GM18505 (cell line): ENCODE data around the gene VCPKMT.
A peak's percentile ranks its signal among the peaks of the same experiment; 100 is the strongest.

Source experiments
- ATAC-seq: cut with Tn5 transposase; IDR thresholded peaks from one replicate; pipeline ENCODE4 v1.9.1; 2021; ENCODE audit not compliant: unreplicated experiment
- POLR2A ChIP-seq: IDR thresholded peaks from 4 replicates; pipeline ENCODE4 v1.6.1; 2011; ENCODE audit warnings: borderline replicate concordance; ENCODE audit not compliant: insufficient read depth, insufficient read length; ENCODE audit errors: extremely low read depth

Gene VCPKMT

DNA sequence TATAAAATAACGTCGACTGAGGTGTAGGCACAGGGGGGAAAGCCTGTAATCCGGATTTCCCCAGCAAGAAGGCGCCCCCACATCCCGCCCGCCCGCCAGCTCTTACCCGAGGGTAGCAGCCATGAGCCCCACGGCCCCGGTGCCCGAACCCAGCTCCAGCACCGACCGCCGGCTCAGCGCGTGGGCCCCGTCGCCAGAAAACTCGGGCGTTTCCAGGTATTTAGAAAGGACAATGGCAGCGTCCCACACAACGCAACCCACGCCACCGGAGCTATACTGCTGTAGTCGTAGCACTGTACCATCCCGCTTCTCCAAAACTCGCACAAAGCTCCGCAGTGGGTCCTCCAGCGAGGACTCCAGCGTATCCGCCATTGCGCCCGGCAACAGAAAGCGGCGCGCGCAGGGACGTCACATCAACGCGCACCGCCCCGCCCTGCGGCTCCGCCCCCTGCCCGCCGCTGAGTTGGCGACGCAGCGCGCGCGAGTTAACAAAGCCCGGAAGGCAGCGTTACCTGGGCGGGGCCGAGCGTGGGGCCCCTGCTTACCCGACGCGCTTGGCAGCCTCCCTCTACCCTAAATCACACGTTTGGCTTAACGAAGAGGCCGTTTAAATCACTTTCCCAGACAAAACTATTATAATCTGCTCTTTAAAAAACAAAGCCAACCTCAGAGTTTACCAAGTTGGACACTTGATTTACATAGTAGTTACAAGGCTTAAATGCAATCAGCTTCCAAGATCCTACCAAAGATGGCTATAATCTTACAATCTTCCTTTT lies at the start of gene VCPKMT:
Gene VCPKMT, minus strand, starts transcription at position 392 of the 776 bp plus-strand sequence. Its CDS starts 20 bp downstream, at position 372.
- peak; percentile 96 for TF ChIP-seq POLR2A
- ATAC-seq, result peak; percentile 96

DNA sequence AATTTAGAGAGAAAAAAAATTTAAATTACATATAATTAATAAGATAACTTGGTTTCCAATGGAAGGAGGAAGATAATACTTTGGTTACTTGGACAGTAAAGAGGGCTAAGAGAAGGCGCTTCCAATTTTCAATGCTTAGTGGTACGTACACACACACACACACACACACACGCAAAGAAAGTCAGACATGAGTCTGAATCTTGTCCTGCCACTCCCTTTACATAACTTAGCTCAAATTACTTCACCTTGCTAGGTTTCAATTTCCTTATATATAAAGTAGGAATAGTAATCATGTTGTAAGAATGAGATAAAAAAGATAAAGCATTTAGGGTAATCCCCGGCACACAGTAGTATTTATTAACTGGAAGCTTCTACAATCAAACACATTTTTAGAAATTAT lies 39.7 kb upstream of the VCPKMT start:
- TF ChIP-seq POLR2A, result no peak
- ATAC-seq, result no peak

DNA sequence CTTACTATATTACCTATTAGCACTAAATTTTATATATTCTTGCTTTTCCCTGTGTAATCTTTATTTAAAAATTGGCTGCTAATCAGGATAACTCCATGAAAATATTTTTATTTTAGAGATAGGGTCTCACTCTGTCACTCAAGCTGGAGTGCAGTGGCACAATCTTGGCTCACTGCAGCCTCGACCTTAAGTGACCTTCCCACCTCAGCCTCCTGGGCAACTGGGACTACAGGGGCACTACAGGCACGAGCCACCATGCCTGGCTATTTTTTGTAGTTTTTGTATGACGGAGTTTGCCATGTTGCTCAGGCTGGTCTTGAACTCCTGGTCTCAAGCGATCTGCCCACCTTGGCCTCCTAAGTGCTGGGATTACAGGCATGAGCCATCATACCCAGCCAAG lies 32.4 kb upstream of the VCPKMT start:
- ATAC-seq, result no peak
- TF ChIP-seq POLR2A, result no peak

DNA sequence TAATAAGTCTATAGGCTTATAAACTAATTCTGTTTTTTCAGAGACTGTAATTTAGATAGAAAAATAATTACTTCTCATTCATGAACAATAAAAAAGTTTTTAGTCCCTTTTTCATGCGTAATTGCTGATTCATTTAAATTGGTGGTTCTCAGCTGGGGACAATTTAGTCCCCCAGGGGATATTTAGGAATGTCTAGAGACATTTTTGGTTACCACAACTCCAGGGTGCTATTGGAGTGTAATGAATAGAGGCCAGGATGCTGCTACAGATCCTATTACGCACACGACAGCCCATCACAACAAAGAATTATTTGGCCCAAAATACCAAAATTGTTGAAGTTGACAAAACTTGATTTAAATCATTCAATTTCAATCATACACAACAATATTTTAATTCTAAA lies 22.8 kb upstream of the VCPKMT start:
- no peak for TF ChIP-seq POLR2A
- no peak for ATAC-seq

DNA sequence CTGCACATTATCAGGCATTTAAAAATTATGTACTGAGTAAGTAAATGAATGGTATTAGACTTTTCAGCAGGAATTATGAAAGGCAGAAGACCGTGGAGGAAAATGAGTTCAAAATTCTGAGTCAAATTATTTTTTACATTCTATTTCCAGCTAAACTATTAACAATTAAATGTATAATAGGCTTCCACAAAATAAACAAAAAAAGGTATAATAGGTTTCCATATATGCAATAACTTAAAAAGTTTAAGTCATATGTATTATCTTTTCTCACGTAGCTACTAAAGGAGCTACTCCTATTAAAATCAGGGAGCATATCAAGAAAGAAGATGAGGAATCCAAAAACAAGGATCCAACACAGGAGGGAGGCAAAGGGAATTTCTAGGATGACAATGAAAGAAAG lies 11.4 kb upstream of the VCPKMT start:
- ATAC-seq, result no peak
- no peak for TF ChIP-seq POLR2A

DNA sequence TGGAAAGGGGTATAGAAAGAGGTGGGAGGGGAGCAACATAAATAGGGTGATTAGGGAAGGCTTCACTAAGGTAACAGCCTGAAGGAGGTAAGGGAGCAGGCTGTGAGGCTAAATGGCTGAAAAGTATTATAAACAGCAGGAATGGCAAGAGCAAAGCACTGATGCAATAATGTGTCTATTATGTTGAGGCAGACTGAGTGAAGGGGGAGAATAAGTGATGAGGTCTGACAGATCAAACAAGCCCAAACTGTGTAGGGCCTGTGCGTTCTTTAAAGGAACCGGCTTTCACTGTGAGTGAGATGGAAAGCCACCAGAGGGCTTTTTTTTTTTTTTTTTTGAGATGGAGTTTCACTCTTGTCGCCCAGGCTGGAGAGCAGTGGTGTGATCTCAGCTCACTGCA lies 6.7 kb upstream of the VCPKMT start:
- no peak for ATAC-seq

DNA sequence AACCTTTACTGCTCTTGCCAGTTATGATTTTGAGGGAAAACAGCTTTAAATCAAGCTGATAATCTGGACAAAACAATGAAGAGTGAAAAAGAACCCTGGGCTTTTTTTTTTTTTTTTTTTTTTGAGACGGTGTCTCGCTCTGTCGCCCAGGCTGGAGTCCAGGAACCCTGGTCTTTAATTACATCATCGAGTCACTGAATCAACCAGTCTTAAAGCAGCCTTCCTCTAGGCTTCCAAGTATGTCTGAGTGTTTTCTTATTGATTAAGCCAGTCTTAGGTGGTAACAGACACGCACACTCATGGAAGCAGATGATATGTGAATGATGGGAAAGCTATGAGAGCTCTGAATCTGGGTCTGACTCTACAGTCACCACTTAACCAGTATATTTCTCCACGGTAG lies 5.9 kb upstream of the VCPKMT start:
- no peak for ATAC-seq
- TF ChIP-seq POLR2A, result no peak

More for the DNA sequence above, 6.7 kb upstream of the VCPKMT start:
- TF ChIP-seq POLR2A, result no peak

DNA sequence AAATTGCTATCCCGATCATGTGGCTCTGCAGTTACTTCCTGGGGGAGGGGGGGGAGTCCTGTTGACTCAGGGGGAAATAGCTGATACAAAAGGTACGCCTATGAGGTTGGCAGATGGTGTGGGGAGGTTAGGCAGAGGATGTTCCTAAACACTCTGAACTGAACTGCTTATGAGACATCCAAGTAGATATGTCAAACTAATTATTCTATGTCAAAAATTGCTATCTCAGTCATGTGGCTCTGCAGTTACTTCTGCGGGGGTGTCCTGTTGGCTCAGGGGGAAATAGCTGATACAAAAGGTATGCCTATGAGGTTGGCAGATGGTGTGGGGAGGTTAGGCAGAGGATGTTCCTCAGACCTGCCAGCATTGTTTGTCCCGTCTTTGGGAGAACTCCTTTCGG lies 5.1 kb upstream of the VCPKMT start:
- no peak for ATAC-seq
- no peak for TF ChIP-seq POLR2A

DNA sequence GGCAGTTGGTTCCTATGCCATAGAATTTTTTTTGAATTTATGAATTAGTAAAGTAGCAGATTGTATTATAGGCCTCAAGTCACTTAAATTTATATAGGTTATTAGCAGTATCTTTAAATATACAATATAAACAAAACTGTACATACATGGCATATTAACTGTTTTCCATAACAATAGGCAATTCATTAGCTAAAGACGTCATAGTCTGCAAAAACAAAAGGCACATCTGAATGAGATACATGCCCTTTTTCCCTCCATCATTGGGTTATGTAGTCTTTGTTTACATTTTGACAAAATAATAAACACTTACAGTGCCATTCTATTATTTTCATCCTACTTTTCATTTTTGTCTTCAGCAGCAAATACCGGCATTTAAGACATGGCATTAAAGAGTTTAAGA lies 1.1 kb upstream of the VCPKMT start:
- no peak for TF ChIP-seq POLR2A
- ATAC-seq, result no peak

DNA sequence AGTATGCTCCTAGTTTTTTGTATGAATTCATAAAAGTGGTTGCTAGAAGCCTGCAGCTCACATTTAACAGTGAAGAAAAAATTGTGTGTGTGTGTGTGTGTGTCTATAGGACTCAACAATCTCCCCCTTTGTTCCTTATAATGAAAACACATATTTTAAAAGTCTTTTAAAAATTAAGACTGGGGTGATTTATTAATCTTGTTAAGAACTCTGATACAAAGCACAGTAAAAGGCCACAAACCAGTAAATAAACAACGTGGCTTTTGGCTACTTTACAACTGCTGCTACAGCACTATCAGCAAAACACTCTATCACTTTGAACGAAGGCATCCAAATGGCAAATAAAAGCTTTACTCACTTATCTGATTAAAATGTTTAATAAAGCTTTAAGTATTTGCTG lies 594 bp upstream of the VCPKMT start:
- no peak for ATAC-seq
- TF ChIP-seq POLR2A, result no peak

DNA sequence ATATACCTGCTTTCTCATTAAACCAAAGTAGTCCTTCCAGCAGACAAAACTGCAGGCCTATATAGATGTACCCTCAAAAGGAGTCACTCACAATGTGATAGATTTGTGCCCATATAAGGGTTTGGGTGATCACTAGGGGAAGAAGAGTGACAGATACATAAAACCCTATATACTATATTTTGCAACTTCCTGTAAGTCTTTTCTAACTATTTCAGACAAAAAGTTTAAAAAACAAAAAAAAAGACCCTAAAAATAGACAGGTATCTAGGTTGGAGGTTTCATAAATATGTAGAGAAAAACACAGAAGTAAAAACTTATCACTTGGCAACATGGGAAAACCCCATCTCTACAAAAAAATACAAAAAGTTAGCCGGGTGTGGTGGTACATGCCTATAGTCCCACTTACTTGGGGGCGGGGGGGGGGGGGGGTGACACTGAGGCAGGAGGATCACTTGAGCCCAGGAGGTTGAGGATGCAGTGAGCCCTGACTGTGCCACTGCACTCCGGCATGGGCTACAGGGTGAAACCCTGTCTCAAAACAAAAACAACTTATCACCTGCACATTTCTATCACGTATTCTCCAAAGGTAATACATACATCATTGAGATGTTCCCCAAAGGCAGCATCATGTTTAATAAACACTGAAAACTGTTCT lies 2.9 kb downstream of the VCPKMT start:
- no peak for TF ChIP-seq POLR2A
- ATAC-seq, result no peak

DNA sequence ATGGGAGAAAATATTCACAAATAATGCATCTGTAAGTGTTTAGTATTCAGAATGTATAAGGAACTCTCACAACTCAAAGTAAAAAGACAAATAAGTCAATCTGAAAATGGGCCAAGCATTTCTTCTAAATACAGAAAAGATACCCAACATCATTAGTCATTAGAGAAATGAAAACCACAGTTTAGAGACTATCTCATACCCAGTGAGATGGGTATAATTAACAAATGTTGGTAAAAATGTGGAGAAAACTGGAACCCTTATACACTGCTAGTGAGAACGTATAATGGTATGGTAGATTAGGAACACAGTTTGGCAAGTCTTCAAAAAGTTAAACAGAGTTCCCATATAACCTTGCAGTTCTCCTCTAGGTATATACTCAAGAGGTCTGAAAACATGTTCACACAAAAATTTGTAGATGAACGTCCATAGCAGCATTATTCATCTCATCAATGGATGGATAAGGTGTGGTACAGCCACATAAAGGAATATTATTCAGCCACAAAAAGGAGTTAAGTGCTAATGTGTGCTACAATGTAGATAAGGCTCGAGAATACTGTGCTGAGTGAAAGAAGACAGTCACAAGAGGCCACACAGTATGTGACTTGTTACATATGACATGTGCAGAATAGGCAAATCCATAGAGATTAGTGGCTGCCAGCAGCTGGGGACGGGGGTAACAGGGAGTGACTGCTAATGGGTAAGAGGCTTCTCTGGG lies 5.9 kb downstream of the VCPKMT start:
- no peak for TF ChIP-seq POLR2A
- ATAC-seq, result no peak

DNA sequence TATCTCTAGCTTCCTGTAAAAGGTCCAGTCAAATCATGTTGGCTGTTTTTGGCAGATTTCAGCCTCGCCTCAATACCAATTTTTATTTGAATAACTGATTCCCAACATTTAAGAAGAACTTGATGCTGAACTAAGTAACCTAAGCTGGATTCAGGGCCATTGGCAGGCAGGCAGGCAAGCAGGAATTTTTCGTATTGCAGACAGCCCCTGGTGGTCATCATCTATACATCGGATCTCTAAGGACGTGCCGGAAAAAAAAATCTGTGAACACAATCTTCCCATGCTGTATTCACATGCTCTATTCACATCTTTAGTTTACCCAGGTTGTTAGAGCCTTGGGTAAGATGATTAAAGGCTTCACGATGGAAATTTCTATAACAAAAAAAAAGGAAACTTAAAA lies 7.0 kb downstream of the VCPKMT start:
- ATAC-seq, result no peak
- TF ChIP-seq POLR2A, result no peak

DNA sequence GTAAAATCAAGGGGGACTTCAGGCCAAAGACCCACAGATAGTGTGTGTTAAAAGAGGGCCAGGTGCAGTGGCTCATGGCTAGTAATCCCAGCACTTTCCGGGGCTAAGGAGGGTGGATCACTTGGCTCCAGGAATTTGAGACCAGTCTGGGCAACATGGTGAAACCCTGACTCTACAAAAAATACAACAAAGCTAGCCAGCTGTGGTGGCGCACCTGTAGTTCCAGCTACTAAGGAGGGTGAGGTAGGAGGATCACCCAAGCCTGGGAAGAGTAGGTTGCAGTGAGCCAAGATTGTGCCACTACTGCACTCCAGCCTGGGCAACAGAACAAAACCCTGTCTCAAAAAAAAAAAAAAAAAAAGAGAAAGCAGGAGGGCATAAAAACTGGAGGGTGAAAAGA lies 8.5 kb downstream of the VCPKMT start:
- TF ChIP-seq POLR2A, result no peak
- no peak for ATAC-seq
